ENCODE measurements around the gene KCNMB2. TPM values are rescaled to one million over a fixed set of nuclear protein-coding genes. Genes with fewer than 3 reads are reported as not detected.

Gene KCNMB2
- total and polyA plus RNA-seq, 2 donors (not counting 1 experiment from before 2014, with no cell fraction given) = 0.17 TPM; not detected in 1

GRCh38 chr3:178711753-178712152, 175.5 kb downstream of the KCNMB2 start:
- Histone ChIP-seq H3K9me3 (ENCODE audit: control insufficient read depth, insufficient read depth, low read depth, low read length) (no peaks in the 10 kb centered on the region), H2AFZ (ENCODE audit: low read length) (no peak overlapping the region), H3K4me1 (ENCODE audit: control insufficient read depth, extremely low read depth, insufficient read depth, low read length) (no peaks in the 10 kb centered on the region), H3K4me2 (ENCODE audit: extremely low read depth, insufficient read depth, low read length) (no peak overlapping the region), H4K20me1 (ENCODE audit: control insufficient read depth, extremely low read depth, insufficient read depth, low read length) (no peaks in the 10 kb centered on the region), H3K27ac (ENCODE audit: insufficient read depth, low read length) (no peak overlapping the region), H3K4me3 (replicated peaks in 1 of 4; ENCODE audit: control extremely low read depth in 1 of 4, insufficient read depth in 1 of 4, low read depth in 3 of 4, low read length in 4 of 4) (no peak overlapping the region), H3K79me2 (ENCODE audit: control insufficient read depth, insufficient read depth, low read length) (no peaks in the 10 kb centered on the region), H3K27me3 (ENCODE audit: control insufficient read depth, insufficient read depth, low read length) (no peaks in the 10 kb centered on the region), H3K36me3 (ENCODE audit: control insufficient read depth, insufficient read depth, low read length) (no peaks in the 10 kb centered on the region), H3K9ac (ENCODE audit: insufficient read depth, low read length) (no peak overlapping the region)
- no peak for DNase-seq (ENCODE audit: low read depth in 2 of 2)
- TF ChIP-seq EZH2 (IDR thresholded peaks at IDR 0.05; ENCODE audit: low read length, missing control alignments) (no peak), CTCF (conservative IDR thresholded peaks at IDR 0.05 in 1 of 2, IDR thresholded peaks at IDR 0.05 in 1 of 2; ENCODE audit: low read depth in 1 of 2, low read length in 2 of 2) (no peak)

- no peaks in the 10 kb centered on the region for H3K4me1 ChIP-seq (ENCODE audit: control insufficient read depth, extremely low read depth, insufficient read depth, low read length)
- no peaks in the 10 kb centered on the region for H4K20me1 ChIP-seq (ENCODE audit: control insufficient read depth, extremely low read depth, insufficient read depth, low read length)
- no peak overlapping the region for H3K4me3 ChIP-seq (replicated peaks in 1 of 4; ENCODE audit: control extremely low read depth in 1 of 4, insufficient read depth in 1 of 4, low read depth in 3 of 4, low read length in 4 of 4)
- H3K79me2 ChIP-seq (ENCODE audit: control insufficient read depth, insufficient read depth, low read length) = no peaks in the 10 kb centered on the region
- no peaks in the 10 kb centered on the region for H3K36me3 ChIP-seq (ENCODE audit: control insufficient read depth, insufficient read depth, low read length)
- no peaks in the 10 kb centered on the region for H3K9me3 ChIP-seq (ENCODE audit: control insufficient read depth, insufficient read depth, low read depth, low read length)
- H3K4me2 ChIP-seq (ENCODE audit: extremely low read depth, insufficient read depth, low read length) = no peak overlapping the region
- TF ChIP-seq CTCF (conservative IDR thresholded peaks at IDR 0.05 in 1 of 2, IDR thresholded peaks at IDR 0.05 in 1 of 2; ENCODE audit: low read depth in 1 of 2, low read length in 2 of 2) (no peak), EZH2 (IDR thresholded peaks at IDR 0.05; ENCODE audit: low read length, missing control alignments) (no peak)
- no peak overlapping the region for H2AFZ ChIP-seq (ENCODE audit: low read length)
- H3K27ac ChIP-seq (ENCODE audit: insufficient read depth, low read length) = no peak overlapping the region
- H3K27me3 ChIP-seq (ENCODE audit: control insufficient read depth, insufficient read depth, low read length) = no peaks in the 10 kb centered on the region
- no peak for DNase-seq (ENCODE audit: low read depth in 2 of 2)
- H3K9ac ChIP-seq (ENCODE audit: insufficient read depth, low read length) = no peak overlapping the region
Measured at GRCh38 chr3:178712247-178712646, 176.0 kb downstream of the KCNMB2 start.

- H4K20me1 ChIP-seq (ENCODE audit: control insufficient read depth, extremely low read depth, insufficient read depth, low read length) = no peaks in the 10 kb centered on the region
- H3K79me2 ChIP-seq (ENCODE audit: control insufficient read depth, insufficient read depth, low read length) = no peaks in the 10 kb centered on the region
- TF ChIP-seq EZH2 (IDR thresholded peaks at IDR 0.05; ENCODE audit: low read length, missing control alignments) (no peak), CTCF (conservative IDR thresholded peaks at IDR 0.05 in 1 of 2, IDR thresholded peaks at IDR 0.05 in 1 of 2; ENCODE audit: low read depth in 1 of 2, low read length in 2 of 2) (no peak)
- no peak overlapping the region for H3K4me2 ChIP-seq (ENCODE audit: extremely low read depth, insufficient read depth, low read length)
- H3K9me3 ChIP-seq (ENCODE audit: control insufficient read depth, insufficient read depth, low read depth, low read length) = no peaks in the 10 kb centered on the region
- no peak overlapping the region for H3K9ac ChIP-seq (ENCODE audit: insufficient read depth, low read length)
- no peak overlapping the region for H2AFZ ChIP-seq (ENCODE audit: low read length)
- H3K27me3 ChIP-seq (ENCODE audit: control insufficient read depth, insufficient read depth, low read length) = no peaks in the 10 kb centered on the region
- no peaks in the 10 kb centered on the region for H3K4me1 ChIP-seq (ENCODE audit: control insufficient read depth, extremely low read depth, insufficient read depth, low read length)
- H3K27ac ChIP-seq (ENCODE audit: insufficient read depth, low read length) = no peak overlapping the region
- no peak overlapping the region for H3K4me3 ChIP-seq (replicated peaks in 1 of 4; ENCODE audit: control extremely low read depth in 1 of 4, insufficient read depth in 1 of 4, low read depth in 3 of 4, low read length in 4 of 4)
- peak in 1 of 2 donors; percentile 67 for DNase-seq (ENCODE audit: low read depth in 2 of 2)
- no peaks in the 10 kb centered on the region for H3K36me3 ChIP-seq (ENCODE audit: control insufficient read depth, insufficient read depth, low read length)
Measured at GRCh38 chr3:178714925-178715832, 178.9 kb downstream of the KCNMB2 start.

Data from fibroblast of lung (primary cell).